Measurements from ENCODE around the gene RFC1. TPM values are rescaled to one million over a fixed set of nuclear protein-coding genes. Genes with fewer than 3 reads are reported as not detected.

Gene RFC1
- total RNA-seq, 6 experiments from 2014 or later, result 17.5 to 29.7 (median 24.6) TPM

DNA sequence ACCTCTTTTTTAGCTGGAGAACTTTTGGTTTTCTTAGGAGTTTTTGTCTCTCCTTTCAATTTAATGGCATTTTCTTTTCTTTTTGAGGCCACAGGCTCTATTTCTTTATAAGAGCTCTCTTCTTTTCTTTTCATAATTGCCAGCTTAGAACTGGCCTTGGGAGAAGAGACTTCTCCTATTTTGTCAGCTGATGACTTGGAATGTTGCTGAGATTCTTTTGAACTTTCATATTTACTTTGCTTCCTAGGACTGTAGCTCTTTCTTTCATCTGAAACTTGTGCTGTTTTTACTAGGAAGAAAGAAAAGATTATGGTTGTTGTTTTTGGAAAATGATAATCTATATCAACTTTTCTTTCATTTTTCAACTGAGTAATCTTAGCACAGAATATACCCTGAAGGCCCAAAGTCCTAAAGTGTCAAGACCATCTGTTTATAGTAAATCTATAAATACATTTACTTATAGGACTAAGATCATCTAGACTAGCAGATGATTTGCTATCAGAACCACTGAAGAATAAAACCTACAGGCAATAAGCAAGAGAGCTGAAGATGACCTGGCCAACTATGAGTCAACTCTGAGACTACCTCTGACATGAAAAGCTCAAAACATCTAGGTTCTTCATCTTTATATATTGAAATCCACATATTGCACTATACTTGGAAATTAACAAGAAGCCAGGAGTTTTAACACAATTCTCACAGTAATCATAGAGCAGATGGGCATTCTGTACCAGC lies 45.6 kb downstream of the RFC1 start:
- Histone ChIP-seq H3K4me1 (peaks cover 0 to 19% (median 5%) of the 10 kb centered on the region in 4 donors), H3K36me3 (peaks cover 0 to 35% (median 4%) of the 10 kb centered on the region in 4 donors), H3K4me3 (no peak overlapping the region), H3K27me3 (no peaks in the 10 kb centered on the region), H3K27ac (no peak overlapping the region), H3K9me3 (no peaks in the 10 kb centered on the region)
- DNase-seq (no peak), ATAC-seq (no peak)
- intact Hi-C loops (cut with DNase I), result no loop called here
- no peak for TF ChIP-seq POLR2A (IDR thresholded peaks at IDR 0.05)
- TF ChIP-seq, protein P1, sequence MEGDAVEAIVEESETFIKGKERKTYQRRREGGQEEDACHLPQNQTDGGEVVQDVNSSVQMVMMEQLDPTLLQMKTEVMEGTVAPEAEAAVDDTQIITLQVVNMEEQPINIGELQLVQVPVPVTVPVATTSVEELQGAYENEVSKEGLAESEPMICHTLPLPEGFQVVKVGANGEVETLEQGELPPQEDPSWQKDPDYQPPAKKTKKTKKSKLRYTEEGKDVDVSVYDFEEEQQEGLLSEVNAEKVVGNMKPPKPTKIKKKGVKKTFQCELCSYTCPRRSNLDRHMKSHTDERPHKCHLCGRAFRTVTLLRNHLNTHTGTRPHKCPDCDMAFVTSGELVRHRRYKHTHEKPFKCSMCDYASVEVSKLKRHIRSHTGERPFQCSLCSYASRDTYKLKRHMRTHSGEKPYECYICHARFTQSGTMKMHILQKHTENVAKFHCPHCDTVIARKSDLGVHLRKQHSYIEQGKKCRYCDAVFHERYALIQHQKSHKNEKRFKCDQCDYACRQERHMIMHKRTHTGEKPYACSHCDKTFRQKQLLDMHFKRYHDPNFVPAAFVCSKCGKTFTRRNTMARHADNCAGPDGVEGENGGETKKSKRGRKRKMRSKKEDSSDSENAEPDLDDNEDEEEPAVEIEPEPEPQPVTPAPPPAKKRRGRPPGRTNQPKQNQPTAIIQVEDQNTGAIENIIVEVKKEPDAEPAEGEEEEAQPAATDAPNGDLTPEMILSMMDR (IDR thresholded peaks at IDR 0.05), result no peak

DNA sequence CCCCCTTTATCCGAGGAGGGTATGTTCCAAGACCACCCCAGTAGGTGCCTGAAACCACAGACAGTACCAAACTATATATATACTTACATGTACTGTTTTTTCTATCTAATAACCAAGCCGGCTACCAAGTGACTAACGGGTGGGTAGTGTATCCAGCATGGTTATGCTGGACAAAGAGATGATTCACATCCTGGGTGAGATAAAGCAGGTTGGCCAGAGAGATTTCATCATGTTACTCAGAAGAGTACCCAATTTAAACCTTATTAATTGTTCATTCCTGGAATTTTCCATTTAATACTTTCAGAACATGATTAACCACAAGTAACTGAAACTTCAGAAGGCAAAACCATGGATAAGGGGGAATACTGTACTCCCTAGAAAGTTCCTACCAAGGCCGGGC lies 46.5 kb downstream of the RFC1 start:
- no peak overlapping the region for H3K4me3 ChIP-seq
- intact Hi-C loops (cut with DNase I), result no loop called here
- no peak overlapping the region for H3K27ac ChIP-seq
- DNase-seq (no peak), ATAC-seq (peak in 1 of 4 donors; percentile 56)
- H3K36me3 ChIP-seq, result peaks cover 0 to 39% (median 4%) of the 10 kb centered on the region in 4 donors
- WGBS (ENCODE audit: insufficient coverage, low coverage, low lambda C conversion rate, missing lambda C conversion rate), result 88% methylated on average over 4 of the region's 4 CpGs
- TF ChIP-seq, protein P1 (IDR thresholded peaks at IDR 0.05), result no peak
- TF ChIP-seq POLR2A (IDR thresholded peaks at IDR 0.05), result no peak
- H3K27me3 ChIP-seq, result no peaks in the 10 kb centered on the region
- H3K9me3 ChIP-seq, result no peaks in the 10 kb centered on the region
- H3K4me1 ChIP-seq, result peaks cover 0 to 13% (median 4%) of the 10 kb centered on the region in 4 donors

DNA sequence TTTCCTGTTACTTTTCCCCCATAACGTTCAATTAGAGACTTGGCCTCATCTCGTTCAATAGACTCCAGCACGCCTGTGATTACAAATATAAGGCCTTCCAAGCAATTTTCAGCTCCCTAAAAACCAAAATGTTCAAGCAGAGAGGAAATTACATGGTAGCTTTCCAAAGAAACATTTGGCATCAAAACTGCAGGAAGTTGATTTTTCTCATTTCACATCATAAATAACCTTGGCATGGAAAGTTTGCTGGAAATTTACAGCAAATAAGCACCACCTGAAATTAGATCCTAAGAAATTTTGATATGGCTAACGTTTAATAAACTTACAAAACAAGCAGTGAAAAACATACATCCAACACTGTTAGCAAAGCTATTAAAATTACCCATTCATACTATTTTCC lies 53.3 kb downstream of the RFC1 start:
- DNase-seq, result no peak
- peaks cover 0 to 59% (median 6%) of the 10 kb centered on the region in 4 donors for H3K36me3 ChIP-seq

DNA sequence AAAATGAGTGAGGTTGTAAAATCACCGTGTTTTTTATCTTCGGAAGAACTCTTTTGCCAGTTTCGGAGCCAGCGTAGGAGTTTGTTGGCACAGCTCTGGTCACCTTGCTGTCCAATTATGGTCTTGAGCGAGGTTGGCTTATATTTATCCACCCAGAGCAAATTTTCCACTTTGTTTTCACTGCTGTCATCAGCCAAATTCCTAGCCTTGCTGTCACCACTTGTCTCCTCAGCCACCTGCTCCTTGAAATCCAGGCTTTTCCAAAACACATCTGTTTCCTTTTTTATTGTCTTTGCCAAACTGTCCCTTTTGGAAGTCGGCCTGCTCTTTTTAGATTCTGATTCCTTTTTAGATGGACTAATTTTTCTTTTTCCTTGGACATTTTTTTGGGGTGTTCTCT lies 57.6 kb downstream of the RFC1 start:
- Histone ChIP-seq H3K4me3 (no peak overlapping the region), H3K27ac (no peak overlapping the region), H3K9me3 (no peaks in the 10 kb centered on the region), H3K27me3 (no peaks in the 10 kb centered on the region), H3K4me1 (peaks cover 0 to 10% (median 0%) of the 10 kb centered on the region in 4 donors), H3K36me3 (peaks cover 0 to 46% (median 7%) of the 10 kb centered on the region in 4 donors)
- ATAC-seq (no peak), DNase-seq (no peak)
- intact Hi-C loops (cut with DNase I), result no loop called here
- TF ChIP-seq, protein P1 (IDR thresholded peaks at IDR 0.05), result no peak
- no peak for TF ChIP-seq POLR2A (IDR thresholded peaks at IDR 0.05)
- WGBS (ENCODE audit: insufficient coverage, low coverage, low lambda C conversion rate, missing lambda C conversion rate), result 84% methylated on average over 6 of the region's 6 CpGs

More for the DNA sequence above, 53.3 kb downstream of the RFC1 start:
- intact Hi-C loops (cut with DNase I), result no loop called here
- Histone ChIP-seq H3K27me3 (no peaks in the 10 kb centered on the region), H3K4me1 (no peaks in the 10 kb centered on the region), H3K27ac (no peak overlapping the region), H3K4me3 (no peak overlapping the region), H3K9me3 (no peaks in the 10 kb centered on the region)
- 49% methylated on average over 4 of the region's 4 CpGs for WGBS (ENCODE audit: insufficient coverage, low coverage, low lambda C conversion rate, missing lambda C conversion rate)
- TF ChIP-seq POLR2A (IDR thresholded peaks at IDR 0.05), result no peak
- TF ChIP-seq, protein P1 (IDR thresholded peaks at IDR 0.05), result no peak
- ATAC-seq, result no peak
